NCI-H2171 (cell line): Measurements from ENCODE around the gene EVA1A.
"Not testable (repeated sequence)": the region's sequence is repeated elsewhere in the genome, so short reads cannot be mapped to it uniquely, and the experiment has no call there.

Experiments
- DNase-seq: peaks from one replicate; lab custom pipeline; 2025; lab: John Stamatoyannopoulos, UW

Gene EVA1A

DNA sequence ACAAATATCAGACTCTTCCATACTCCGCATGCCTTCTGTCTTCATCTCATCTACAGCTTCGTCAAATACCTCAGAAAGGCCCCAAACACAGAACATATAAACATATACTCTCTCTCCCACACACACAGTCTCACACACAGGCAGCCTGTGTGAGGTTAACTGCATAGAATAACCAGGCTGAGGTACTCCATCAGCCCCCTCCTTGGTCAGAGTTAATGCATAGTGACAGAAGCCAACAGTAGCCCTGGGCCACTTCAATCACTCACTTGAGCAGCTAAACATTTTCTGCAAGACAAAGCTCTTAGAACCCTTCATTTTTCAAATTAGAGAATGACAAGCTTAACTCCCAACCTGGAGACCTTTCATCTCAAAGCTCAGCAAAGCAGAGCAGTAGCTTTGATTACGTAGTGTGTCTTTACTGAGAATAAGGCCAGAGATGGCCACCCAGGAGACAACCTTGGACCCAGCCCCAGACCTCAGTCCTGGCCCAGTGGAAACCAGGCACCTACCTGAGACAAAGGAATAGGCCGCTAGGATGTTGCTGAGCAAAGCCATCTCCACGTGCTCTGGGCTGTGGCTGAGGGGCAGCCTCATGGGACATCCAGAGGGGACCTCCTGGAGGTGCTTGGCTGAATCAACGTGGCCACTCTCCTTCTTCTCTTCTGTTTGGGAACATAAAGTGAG lies 43.0 kb downstream of the EVA1A start:
- no peak for DNase-seq

DNA sequence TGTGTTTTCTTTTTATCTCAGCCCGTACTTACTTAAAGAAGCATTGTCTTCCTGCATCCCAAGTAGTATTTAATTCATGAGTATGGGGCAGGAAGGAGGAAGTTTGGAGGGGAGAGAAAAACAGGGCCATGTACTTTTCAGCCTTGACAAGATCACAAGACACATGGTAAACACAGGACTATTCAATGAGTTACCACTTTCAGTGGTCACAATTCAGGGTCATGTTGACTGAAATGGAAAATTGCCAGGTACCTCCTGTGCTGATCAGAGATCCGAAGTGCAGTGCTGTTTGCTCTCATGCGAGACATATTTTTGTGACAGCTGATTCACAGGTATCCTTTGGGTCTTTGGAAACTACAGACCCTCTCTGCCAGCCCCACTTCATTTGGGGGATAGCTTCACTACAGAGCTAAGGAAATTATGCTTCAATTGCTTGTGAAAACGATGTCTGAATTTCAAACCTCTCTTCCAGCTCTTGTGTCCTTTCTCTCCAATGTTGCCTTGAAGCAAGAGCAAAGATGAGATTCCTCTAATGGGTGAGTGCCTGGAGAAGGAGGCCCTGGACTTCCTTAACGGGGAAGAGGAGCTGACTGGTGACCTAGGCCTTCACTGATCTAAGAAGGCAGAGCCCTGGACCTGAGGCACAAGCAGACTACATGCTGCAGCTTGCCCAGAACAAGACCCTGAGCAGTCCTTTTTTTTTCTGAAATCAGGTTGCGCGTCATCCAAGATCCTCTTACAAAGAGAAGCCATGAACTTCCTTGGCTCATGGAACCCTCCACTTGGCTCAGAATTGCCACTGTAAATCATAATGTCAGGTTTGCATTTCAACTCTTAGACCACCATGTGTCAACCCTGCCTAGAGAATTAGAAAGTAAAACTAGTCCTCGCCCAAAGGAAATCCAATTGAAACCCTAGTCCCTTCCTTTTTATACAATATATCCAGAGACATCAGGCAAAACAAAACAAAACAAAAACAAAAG lies 44.1 kb downstream of the EVA1A start:
- no peak for DNase-seq

DNA sequence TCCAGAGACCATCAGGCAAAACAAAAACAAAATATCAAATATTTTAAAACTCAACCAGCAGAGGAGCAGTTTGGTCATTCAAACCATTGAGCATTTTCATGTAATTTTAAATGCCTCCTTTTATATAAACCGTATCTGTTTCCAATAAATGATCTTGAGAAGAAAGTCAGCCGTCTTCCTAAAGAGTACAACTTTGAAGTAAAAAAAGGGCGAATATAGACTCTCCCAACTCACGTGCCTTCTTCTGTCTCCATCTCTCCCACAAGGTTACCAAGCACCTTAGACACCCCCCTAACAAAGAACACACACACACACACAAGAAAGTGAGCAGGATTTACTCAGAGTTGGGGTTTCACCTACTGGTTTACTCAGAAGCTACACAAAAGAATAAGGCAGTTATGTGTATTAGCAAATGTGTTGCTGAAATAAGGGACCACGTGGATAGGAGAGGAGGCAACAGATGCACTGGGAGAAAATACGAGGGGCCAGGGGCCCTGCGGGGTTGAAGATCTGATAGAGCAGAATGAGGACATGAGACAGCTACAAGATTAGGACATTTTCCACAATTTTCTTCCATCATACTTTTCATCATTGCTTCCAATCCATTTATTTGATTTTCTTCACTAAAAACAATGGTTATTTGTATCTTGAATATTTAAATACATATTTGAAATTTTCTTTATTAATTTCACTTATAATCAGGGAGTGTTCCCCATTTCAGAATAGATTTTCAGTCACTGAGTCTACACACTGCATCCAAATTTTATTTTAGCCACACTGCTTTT lies 45.0 kb downstream of the EVA1A start:
- DNase-seq = no peak

DNA sequence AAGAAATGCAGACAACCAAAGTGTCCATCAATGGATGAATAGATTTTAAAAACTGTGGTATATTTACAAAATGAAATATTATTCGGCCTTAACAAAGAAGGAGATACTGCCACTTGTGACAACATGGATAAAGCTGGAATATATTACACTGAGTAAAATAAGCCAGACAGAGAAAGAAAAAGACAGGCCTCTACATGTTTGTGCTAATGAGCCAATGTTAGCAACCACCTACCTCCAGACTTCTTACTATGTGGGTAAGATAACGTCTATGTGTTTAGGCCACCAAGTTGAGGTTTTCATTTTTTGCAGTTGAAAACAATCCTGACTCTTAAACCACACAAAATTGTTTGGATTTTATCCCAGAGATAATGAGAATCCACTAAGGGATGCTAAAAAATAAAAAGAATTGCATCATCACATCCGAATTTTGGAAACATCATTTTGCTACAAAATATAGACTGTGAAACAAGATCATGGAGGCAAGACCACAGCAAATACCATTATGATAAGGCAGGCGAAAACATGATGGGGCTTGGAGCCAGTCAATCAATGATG lies 47.0 kb downstream of the EVA1A start:
- no peak for DNase-seq

DNA sequence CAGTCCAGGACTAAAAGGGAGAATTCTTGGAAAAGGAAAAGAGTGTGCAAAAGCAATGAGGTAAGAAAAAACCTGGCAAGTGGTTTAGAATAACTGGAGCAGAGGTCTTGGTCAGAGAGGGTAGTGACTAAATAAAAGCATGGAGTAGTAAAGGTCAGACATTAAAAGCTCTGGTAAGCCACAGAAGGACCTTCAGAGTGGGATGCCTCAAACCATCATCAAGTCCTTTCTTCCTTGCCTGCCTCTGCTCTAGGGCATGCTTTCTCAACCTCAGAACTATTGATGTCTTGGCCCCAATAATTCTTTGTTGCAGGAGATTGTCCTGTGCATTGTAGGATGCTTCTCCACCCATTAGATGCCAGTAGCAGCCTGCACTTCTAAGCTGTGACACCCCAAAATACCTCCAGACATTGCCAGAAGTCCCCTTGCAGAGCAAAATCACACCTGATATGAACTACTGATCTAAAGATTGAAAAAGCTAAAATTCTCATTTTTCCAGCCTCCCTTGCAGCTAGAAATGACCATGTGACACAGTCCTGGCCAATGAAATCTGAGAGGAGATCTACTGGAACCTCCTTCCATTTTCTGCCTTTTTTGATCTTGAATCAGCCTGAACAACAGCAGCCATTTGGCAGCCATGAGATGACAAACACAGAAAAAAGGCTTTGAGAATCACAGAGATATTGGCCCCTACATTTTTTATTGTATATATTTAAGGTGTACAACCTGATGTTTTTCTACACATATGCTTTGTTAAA lies 48.1 kb downstream of the EVA1A start:
- no peak for DNase-seq

DNA sequence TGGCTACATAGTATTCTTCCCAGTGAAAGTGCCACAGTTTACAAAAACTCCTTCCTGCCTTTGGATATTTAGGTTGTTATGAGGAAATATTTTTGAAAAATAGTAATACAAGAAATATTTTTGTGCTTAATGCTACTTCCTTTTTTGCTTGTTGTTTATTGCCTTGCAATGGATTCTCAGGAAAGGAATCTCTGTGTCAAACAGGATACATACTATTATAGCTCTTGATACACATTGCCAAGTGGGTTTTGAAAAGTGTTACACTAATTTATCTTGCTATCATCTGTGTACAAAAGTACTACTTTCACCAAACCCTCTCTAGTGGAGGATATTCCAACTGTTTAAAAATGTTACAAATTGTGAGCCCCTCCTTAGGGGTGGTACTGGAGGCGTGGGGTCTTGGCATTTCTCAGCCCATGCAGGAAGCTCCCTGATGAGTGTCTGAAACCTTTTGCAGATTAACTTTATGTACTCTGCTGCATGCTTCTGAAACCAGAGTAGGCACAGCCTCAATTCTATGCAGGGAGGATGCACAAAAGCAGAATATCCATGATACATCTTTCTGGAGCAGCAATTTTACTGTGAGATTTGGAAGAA lies 54.5 kb downstream of the EVA1A start:
- DNase-seq = no peak

DNA sequence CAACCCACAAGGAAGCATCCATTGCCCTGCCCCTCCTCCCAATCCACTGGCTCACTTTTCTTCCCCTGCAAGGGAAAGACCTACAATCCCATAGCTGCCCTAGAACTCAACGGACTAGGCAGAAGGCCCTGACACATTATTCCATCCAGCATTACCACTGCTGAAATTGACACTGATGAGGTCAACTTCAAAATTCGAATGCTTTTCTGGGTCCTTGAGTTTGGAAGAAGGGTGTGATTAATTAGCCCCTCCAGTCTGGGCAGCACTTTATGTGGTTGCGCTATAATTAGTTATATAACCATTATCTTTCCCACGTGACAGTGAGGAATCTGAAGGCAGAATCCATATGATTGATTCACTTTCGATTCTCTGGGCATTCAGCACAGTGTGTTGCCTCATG lies 55.7 kb downstream of the EVA1A start:
- no peak for DNase-seq

DNA sequence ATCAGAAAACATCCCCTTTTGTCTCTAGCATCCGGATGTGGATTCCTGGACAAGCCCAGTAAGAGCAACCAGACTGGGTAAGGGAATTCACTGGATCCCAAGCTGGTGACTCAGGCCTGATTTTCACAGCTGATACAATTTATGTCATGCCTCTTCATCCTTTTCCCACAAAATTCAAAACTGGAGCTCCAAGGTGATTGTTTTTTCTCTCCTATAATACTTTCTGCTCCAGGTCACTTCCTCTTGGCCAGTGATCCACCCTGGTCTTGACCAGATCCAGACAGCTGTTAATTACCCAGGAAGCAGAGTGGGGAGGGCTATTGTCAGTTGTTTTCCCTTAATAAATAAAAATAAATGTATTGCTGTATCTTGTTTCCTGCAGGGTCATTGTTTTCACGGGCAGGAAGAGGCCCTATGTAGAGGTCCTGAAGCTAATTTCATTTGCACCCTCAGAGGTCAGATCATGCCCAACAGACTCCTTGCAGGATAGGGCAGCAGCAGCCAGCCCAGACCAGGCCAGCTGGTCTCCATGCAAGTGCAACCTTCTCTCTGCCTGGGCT lies 57.6 kb downstream of the EVA1A start:
- no peak for DNase-seq

DNA sequence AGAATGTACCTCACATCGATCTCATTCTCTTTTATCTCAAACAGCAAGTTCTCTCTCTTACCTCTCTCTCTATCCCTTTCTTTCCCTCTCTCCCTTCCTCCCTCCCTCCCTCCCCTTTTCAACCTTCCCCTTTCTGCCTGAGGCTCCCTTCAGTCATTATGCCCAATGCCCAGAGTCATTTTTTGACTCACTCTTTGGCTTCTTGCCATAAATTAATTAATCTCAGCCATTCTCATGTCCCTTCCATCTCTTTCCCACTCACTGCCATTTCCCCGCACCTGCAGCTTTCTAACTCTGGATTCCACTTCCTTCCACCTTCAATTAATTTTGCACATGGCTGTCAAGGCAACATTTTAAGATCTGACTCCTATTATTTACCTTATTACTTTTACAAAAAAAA lies 60.1 kb downstream of the EVA1A start:
- DNase-seq = no peak

DNA sequence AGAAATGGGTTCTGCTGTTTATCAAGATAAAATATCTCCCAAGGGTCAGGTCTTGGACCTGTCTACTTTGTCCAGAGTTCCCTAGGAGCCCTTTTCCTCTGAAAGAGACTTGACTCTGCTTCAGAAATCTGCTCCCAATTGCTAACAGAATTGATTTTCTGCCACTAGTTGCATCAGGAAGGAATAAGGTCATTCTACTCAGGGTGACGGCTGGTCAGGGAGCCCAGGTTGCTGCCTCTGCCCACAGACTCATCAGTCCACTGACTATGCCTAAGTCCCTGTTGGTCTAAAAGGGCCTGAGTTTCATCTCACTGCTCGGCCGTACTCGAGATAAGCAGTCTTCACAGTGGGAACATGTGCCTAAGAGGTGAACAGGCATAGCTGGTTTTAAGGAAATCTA lies 61.2 kb downstream of the EVA1A start:
- no peak for DNase-seq

DNA sequence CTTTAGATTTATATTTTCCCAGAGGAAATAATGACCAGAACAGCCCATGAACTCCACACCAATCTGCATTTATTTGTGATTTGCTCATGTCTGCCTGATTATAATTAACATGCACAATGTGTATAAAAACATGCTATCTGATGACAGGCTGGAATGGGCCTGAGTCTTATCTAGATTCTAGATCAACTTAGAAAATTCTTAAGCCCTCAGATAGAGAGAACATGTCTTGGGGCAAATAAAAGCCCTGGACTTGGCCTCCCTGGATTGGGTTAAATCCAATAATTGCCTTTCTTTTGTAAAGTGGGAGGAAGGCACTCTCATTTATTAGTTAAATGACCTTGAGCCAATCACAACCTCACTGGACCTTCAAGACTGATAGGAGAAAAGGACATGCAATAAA lies 61.8 kb downstream of the EVA1A start:
- DNase-seq = no peak

DNA sequence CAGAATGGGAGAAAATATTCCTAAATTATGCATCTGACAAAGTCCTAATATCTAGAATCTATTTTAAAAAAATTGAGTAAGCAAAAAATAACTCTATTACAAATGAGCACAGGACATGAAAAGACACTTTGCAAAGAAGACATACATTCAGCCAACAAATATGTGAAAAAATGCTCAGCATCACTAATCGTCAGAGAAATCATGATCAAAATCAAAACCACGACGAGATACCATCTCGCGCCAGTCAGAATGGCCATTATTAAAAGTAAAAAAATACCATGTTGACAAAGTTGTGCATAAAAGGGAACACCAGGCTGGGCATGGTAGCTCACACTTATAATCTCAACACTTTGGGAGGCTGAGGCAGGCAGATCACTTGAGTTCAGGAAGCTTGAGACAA lies 63.5 kb downstream of the EVA1A start:
- no peak for DNase-seq

DNA sequence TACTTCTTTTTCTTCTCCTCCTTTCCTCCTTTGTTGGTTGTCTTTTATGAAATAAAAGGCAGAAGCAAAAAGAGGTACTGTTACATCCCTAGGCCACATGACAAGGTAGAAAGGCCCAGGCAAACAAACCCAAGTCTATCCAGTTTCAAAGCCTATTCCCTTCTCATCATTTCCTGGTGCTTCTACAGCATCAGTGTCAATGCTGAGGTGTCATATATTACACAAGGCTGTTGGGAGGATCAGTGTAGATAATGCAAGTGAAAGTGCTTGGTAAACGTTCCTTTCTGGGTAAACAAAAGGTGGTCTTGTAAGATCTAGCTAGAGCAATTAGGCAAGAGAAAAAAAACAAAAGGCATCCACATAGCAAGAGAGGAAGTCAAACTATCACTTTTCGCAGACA lies 64.9 kb downstream of the EVA1A start:
- DNase-seq = no peak

DNA sequence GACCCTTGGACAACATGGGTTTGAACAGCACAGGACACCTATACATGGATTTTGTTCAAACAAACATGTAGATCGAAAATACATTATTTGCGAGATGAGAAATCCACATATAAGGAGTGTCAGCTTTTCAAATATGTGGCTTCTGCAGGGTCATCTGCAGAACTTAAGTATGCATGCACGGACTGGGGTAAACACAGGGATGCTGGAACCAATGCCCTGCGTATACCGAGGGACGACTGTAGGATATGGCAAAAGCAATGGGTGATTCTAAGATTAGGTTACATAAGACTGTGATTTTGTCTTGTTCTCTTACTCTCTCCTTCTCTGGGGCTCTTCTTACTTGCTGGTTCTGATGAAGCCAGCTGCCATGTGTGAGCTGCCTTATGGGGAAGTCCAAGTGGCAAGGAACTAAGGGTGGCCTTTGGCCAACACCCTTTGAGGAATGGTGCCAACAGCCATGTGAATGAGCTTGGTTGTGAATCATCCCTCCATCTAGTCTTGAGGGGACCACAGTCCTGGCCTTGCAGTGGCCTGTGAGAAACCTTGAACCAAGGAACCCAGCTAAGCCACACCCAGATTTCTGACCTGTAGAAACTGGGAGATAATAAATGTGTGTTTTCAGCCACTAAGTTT lies 66.5 kb downstream of the EVA1A start:
- DNase-seq = no peak

DNA sequence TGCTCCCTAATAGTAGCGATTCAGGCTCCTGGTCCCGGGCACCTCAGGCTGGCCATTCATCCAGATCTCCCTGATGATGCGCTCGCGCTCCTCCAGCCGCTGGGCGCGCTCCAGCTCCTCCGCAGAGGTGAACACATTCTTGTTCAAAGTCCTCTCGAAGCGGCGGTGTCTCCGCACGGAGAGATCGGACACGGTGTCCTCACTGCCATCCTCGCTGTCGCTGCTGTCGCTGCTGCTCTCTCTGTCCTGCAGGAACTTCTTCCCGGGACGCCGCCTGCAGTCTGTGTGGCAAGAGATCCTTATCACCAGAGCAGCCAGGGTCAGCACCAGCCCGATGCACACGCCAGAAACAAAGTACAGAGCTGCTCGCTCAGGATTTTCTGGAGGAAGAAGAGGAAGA lies 67.5 kb downstream of the EVA1A start:
- DNase-seq = no peak

DNA sequence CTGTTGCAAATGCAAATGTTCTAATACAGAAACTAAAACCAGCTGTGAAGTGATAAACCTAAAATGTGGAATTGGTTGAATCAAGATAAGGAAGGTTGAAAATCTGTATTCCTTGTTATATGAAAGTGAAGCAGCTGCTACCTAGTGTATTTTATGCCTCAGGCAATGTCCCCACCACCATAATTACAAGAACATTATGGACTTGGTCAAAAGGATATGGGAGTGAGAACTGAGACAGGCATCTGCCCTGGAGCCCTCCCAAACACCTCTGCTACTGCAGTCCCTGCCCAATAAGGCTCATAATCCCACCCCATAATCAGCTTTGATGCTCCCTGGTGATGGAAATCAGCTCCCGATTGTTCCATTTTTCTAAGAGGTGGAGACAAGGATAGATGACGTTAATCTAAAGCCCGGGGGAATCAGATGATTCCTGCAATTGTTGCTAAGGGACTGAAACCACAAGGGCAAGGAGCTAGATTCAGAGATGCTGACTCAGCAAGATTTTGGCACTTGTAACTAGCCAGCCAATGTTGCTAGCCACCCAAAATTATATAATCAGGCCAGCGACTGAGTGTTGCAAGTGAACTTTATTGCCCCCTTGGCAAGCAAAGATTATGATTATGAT lies 69.5 kb downstream of the EVA1A start:
- no peak for DNase-seq

DNA sequence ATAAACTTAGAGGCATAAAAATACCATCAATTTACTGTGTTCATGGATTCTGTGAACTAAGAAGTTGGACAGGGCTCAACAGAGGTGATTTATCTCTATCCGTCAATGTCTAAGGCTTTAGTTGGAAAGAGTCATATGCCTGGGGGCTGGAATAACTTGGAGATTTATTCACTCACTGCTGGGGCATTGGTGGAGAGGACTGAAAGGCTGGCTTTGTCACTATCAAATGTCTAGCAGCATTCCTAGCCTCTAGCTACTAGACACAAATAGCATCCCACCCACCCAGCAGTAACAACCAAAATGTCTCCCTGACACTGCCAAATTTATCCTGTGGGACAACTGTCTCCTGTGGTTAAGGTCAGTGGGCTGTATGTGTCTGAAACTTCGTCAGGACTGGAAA lies 71.0 kb downstream of the EVA1A start:
- no peak for DNase-seq

DNA sequence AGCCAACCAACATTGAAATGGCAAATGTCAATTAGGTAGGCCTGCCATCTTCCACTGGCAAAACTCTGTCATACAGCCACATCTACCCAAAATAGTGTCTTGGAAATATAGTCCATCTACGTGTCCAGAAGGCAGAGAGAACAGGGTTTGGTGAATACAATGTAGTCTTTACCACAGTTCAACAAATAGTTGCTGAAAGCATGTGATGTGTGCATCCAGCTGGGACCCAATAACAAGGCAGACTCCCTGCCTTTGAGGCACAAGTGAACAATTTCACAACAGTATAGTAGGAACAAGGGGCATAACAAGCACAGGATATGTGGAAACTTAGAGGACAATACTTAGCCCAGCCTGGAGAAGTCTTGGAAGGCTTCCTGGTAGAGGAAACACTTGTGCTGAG lies 72.6 kb downstream of the EVA1A start:
- DNase-seq = no peak

DNA sequence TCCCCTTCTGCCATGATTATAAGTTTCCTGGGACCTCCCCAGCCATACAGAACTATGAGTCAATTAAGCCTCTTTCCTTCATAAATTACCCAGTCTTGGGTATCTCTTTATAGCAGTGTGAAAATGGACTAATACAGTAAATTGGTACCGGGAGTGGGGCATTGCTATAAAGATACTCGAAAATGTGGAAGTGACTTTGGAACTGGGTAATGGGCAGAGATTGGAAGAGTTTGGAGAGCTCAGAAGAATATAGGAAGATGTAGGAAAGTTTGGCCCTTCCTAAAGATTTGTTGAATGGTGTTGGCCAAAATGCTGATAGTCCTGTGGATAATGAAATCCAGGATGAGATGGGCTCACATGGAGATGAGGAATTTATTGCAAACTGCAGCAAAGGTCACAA lies 74.0 kb downstream of the EVA1A start:
- DNase-seq = not testable (repeated sequence)

DNA sequence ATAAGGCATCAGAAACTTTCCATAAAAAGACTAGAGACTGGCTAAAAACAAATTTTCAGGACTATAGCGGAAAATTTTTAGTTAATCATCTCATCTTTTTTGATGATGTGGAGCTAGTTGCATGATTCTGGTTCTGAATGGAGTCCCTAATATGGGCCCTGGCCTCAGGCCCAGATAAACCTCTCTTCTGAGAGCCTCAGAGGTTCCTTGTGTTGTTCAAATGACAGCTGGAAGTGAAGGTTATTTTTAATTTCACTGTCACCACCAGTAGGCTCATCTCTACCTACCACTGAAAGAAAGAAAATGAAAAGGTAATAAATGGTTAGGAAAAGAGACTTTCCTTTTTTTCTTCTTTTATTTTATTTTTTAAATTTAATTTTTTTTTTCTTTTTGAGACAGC lies 75.9 kb downstream of the EVA1A start:
- no peak for DNase-seq
